Fibroblast of pulmonary artery (primary cell): ENCODE data around the gene EPB41.

Experiments used
- DNase-seq: peaks from one replicate; pipeline ENCODE4 v3.0.0-alpha.2; 2010; ENCODE audit warnings: low read depth
- H3K4me3 ChIP-seq: replicated peaks from 2 replicates; pipeline ENCODE4 v1.5.1; 2011; ENCODE audit warnings: low read depth, mild to moderate bottlenecking, control low read depth, low read length, moderate library complexity
- TF ChIP-seq, protein P1 (sequence below): IDR thresholded peaks from 2 replicates; pipeline ENCODE4 v1.5.1; 2011; ENCODE audit warnings: mild to moderate bottlenecking, control low read depth, low read length, inconsistent platforms; ENCODE audit errors: missing control alignments

Gene EPB41

DNA sequence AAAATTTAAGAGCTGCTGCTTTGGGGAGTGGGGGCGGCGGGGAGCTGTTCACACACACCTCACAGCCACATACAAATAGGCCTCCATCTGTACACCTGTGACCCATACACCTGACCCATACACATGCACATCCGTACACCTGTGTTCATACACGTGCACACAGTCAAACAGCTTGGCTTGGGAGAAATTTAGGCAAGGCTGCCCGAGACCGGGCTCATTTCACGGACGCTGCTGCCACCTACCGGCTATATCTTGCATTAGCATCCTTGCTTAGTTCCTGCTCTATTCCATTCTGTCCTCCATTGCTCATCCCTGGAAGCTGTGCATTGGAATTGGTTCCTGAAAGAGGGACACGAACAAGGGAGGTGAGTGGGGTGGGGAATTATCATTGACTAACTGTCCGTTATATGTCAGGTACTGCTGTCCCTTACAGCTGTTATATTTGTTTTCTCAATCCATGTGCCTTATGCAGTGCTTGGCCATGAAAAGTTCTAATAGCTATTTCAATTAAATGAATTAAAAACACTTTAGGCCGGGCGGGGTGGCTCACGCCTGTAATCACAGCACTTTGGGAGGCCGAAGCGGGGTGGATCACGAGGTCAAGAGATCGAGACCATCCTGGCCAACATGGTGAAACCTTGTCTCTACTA, 37.1 kb upstream of the EPB41 start:
- peak; percentile 78 for DNase-seq
- H3K4me3 ChIP-seq: no peak overlapping the region
- TF ChIP-seq, protein P1, sequence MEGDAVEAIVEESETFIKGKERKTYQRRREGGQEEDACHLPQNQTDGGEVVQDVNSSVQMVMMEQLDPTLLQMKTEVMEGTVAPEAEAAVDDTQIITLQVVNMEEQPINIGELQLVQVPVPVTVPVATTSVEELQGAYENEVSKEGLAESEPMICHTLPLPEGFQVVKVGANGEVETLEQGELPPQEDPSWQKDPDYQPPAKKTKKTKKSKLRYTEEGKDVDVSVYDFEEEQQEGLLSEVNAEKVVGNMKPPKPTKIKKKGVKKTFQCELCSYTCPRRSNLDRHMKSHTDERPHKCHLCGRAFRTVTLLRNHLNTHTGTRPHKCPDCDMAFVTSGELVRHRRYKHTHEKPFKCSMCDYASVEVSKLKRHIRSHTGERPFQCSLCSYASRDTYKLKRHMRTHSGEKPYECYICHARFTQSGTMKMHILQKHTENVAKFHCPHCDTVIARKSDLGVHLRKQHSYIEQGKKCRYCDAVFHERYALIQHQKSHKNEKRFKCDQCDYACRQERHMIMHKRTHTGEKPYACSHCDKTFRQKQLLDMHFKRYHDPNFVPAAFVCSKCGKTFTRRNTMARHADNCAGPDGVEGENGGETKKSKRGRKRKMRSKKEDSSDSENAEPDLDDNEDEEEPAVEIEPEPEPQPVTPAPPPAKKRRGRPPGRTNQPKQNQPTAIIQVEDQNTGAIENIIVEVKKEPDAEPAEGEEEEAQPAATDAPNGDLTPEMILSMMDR: peak; percentile 94

DNA sequence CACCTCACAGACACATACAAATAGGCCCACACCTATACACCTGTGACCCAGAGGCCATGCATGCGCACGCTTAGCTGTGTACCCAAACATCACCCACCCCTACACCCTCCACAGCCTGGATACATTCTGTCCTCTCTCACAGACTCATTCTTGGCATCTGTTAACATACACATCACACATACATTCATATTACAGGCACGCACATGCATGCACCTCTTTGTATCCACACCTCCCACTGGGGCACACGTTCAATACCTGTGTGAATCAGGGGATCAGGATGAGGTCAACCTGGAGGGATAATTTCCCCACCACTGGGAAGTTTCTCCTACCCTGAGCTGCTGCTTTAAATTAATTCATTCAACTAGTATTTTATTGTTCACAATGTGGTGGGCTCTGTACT, 35.6 kb upstream of the EPB41 start:
- H3K4me3 ChIP-seq: no peak overlapping the region
- no peak for DNase-seq
- TF ChIP-seq, protein P1: no peak

GRCh38 chr1:28882009-28882628, 32.2 kb upstream of the EPB41 start:
- TF ChIP-seq, protein P1: peak; percentile 94
- H3K4me3 ChIP-seq: no peak overlapping the region
- peak; percentile 87 for DNase-seq

DNA sequence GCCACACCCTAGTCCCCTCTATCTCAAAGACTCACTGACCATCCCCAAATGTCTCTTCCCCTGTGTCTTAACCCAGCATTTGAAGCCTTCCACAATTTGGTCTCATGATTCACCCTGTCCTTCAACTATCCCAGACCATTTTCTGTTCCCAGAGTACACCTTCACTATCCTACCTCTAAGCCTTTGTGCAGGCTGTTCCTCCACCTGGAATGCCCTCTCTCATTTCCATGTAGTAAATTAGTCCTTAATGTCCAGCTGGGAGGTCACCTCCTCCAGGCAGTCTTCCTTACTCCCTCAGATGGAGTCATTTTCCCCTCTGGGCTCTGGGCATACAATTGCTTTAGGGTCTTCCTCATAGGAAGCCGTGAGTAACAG, 31.1 kb upstream of the EPB41 start:
- TF ChIP-seq, protein P1: no peak
- no peak for DNase-seq
- no peak overlapping the region for H3K4me3 ChIP-seq

DNA sequence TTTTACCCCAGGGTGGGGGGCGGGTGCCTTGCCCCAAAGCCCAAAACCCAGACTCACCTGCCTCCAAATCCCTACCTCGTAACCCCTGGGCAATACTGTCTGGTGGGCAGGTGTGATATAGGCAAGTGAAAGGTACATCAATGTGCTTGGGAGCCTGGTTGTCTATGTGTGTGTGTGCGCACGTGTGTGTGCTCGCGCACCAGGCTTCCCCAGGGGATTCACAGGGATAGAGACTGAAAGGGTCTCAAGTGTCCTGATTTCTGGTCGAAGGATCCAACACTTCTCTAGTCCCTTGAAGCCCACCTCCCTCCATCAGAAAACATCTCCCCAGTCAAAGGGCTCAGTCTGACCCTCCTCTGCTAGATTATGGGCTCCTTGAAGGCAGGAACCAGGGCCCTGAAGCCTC, 28.9 kb upstream of the EPB41 start:
- H3K4me3 ChIP-seq: no peak overlapping the region
- TF ChIP-seq, protein P1: no peak
- DNase-seq: no peak

DNA sequence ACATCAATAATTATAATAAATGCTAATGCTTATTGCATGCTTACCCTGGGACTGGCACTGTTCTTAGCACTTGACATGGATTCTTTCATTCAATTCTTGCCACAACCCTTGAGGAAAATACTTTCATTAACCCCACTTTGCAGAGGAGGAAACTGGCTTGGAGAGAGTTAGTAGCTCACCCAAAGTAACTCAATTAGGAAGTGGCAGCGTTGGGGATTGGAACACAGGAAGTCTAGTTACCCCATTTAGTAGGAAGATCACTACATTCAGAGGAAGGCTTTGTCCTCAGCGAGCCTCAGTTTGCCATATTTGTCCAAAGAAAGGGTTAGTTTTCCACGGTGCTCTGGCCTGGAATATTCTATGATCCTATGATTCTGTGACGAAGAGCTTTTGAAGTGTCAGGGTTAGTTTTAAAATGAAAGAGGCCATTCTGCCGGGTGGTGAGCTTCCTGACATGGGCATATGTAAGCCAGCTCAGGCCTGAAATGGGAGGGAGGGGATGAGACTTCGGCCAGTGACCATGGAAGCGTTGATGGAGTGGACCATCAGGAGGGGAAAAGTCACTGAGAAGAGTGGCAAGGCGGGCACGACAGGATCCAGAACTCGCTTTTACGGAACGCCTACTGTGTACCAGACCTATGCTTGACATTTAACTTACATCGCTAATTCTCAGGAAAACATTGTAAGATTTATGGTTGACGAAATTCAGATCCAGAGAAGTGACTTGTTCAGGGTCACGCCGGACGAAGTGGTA, 28.2 kb upstream of the EPB41 start:
- no peak for DNase-seq
- H3K4me3 ChIP-seq: no peak overlapping the region
- TF ChIP-seq, protein P1: no peak
